Measurements from ENCODE around the gene CYP2J2. TPM values are rescaled to one million over a fixed set of nuclear protein-coding genes. Genes with fewer than 3 reads are reported as not detected.

Gene CYP2J2
- total RNA-seq, 1 donor from 2014 or later = 1.4 TPM

DNA sequence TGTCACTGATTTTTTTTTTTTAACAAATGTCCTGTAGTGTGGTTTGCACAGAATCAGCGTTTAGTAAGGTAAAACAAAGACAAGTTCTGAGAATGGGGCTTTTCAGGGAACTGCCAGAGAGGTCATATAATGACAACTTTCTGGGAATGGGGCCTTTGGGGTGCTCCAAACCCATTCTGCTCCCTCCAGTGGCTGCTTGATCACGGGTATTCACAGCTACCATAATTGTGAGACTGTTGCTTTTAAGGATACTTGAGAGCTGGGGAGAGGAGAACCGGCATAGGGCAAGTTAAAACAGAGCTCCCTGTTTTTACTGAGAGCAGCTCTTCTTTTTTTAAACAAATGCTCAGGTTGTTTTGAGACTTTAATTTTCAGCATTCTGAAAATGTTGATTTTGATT lies 48.2 kb downstream of the CYP2J2 start:
- Histone ChIP-seq H3K27ac (no peak overlapping the region), H3K4me1 (no peaks in the 10 kb centered on the region), H3K36me3 (no peaks in the 10 kb centered on the region), H3K27me3 (no peaks in the 10 kb centered on the region), H3K4me3 (no peak overlapping the region), H3K9me3 (peaks cover 4% of the 10 kb centered on the region)
- DNase-seq (no peak), ATAC-seq (no peak)
- intact Hi-C loops (cut with DNase I) = no loop called here
- TF ChIP-seq, protein P1, sequence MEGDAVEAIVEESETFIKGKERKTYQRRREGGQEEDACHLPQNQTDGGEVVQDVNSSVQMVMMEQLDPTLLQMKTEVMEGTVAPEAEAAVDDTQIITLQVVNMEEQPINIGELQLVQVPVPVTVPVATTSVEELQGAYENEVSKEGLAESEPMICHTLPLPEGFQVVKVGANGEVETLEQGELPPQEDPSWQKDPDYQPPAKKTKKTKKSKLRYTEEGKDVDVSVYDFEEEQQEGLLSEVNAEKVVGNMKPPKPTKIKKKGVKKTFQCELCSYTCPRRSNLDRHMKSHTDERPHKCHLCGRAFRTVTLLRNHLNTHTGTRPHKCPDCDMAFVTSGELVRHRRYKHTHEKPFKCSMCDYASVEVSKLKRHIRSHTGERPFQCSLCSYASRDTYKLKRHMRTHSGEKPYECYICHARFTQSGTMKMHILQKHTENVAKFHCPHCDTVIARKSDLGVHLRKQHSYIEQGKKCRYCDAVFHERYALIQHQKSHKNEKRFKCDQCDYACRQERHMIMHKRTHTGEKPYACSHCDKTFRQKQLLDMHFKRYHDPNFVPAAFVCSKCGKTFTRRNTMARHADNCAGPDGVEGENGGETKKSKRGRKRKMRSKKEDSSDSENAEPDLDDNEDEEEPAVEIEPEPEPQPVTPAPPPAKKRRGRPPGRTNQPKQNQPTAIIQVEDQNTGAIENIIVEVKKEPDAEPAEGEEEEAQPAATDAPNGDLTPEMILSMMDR (IDR thresholded peaks at IDR 0.05) = no peak

DNA sequence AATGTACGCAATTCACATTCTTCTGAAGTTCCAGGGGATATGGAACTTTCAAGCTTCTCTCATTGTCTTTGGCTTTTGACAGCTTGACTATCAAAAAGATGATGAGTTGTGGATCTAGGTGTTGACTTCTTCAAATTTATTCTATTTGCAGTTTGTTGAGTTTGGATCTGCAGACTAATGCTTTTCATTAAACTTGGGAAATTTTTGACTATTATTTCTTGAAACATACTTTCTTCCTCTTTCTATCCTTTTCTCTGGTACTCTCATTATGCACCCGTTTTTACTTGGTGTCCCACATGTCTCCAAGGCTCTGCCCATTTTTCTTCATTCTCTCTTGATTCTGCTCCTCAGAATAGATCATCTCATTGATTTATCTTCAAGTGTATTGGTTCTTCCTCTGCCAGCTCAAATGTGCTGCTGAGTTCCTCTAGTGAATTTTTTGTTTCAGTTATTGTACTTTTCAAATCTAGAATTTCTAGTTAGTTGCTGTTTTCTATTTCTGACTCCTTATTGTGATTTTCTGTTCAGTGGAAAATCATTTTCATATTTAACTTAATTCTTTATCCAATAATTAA lies 49.4 kb downstream of the CYP2J2 start:
- DNase-seq (no peak), ATAC-seq (no peak)
- Histone ChIP-seq H3K4me3 (no peak overlapping the region), H3K4me1 (no peaks in the 10 kb centered on the region), H3K27ac (no peak overlapping the region), H3K36me3 (no peaks in the 10 kb centered on the region), H3K27me3 (no peaks in the 10 kb centered on the region), H3K9me3 (peaks cover 4% of the 10 kb centered on the region)
- TF ChIP-seq, protein P1 (IDR thresholded peaks at IDR 0.05) = no peak
- intact Hi-C loops (cut with DNase I) = no loop called here

DNA sequence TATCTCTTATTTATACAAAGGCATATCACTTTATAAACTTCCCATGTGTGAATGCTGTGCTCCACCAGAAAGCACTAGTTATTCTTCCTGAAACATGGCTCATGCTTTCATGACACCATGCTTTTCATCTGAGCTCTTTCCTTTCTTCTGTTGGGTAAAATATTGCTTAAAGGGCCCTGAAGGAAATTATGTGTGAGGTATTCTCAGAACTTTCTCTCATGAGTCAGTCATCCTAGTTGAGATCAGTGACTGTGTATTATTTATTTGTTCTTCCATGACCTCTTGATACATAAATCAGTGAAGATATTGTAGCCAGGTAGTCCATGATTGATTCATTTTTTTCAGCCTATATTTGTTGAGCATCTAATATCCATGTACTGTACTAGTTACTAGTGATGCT lies 54.8 kb downstream of the CYP2J2 start:
- no peak for ATAC-seq
- TF ChIP-seq, protein P1 (IDR thresholded peaks at IDR 0.05) = no peak
- Histone ChIP-seq H3K4me1 (no peaks in the 10 kb centered on the region), H3K36me3 (no peaks in the 10 kb centered on the region), H3K4me3 (no peak overlapping the region), H3K27ac (no peak overlapping the region), H3K27me3 (no peaks in the 10 kb centered on the region), H3K9me3 (no peaks in the 10 kb centered on the region)
- DNase-seq = no peak
- intact Hi-C loops (cut with DNase I) = no loop called here

DNA sequence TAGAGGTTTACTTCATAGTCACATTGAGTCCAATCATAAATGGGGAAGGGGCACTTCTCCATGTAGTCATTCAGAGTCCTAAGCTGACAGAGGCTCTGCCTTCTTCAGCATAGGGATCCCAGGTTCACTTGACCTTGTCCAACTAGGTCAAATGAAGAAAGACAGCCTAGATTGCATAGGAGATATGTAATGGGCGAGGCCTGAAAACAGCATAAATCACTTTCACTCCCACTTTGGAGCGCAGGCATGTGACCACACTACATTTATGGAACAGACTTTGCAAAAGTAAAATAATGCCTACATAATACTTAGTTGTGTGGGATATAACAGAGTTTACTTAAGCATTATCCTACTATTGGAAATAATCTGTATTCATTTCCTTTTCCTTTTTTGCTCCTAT lies 60.1 kb downstream of the CYP2J2 start:
- Histone ChIP-seq H3K27ac (no peak overlapping the region), H3K9me3 (no peaks in the 10 kb centered on the region), H3K4me3 (no peak overlapping the region), H3K27me3 (no peaks in the 10 kb centered on the region), H3K4me1 (no peaks in the 10 kb centered on the region), H3K36me3 (peaks cover 10% of the 10 kb centered on the region)
- ATAC-seq = no peak
- TF ChIP-seq, protein P1 (IDR thresholded peaks at IDR 0.05) = no peak
- DNase-seq = no peak
- intact Hi-C loops (cut with DNase I) = no loop called here

DNA sequence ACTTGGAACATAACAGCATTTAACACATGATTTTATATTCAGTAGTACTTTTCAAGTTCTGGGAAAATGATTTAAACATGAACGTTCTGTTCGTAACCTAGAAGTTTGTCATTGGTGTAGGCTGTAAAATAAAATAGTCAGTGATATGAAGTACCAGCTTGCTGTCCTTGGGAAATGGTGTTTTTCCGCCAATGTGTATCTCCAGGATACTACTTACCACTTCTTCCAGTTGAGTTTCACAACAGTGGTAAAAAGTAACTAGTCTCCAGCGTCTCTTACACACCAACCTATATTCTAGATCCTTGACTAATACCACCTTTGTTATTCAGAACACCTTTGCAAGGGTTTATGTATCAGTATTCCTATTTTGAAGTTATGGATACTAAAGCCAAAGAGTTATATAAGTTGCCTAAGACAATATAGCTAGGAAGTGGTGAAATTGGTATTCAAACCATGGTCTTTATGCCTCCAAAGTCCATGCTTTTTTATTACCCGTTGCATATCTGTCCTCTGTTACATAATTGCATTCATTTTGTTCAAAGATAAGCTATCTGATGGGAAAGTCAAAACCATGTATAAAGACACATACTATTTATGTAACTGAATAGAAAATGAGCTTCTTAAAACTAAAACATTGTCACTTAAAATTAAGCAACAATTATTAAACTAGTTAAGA lies 68.8 kb downstream of the CYP2J2 start:
- no peak overlapping the region for H3K4me3 ChIP-seq
- no peak for ATAC-seq
- H3K4me1 ChIP-seq = no peaks in the 10 kb centered on the region
- intact Hi-C loops (cut with DNase I) = no loop called here
- DNase-seq = no peak
- TF ChIP-seq, protein P1 (IDR thresholded peaks at IDR 0.05) = no peak
- H3K27me3 ChIP-seq = no peaks in the 10 kb centered on the region
- no peaks in the 10 kb centered on the region for H3K9me3 ChIP-seq
- H3K27ac ChIP-seq = no peak overlapping the region
- no peaks in the 10 kb centered on the region for H3K36me3 ChIP-seq
